ENCODE results near the gene CNOT10.

Gene CNOT10

GRCh38 chr3:32818229-32818969 is 133.4 kb downstream of the CNOT10 start:
- peak; percentile 42 for DNase-seq (ENCODE audit: low spot score)

GRCh38 chr3:32818970-32819511 is 134.1 kb downstream of the CNOT10 start:
- peak; percentile 20 for DNase-seq (ENCODE audit: low spot score)

DNA sequence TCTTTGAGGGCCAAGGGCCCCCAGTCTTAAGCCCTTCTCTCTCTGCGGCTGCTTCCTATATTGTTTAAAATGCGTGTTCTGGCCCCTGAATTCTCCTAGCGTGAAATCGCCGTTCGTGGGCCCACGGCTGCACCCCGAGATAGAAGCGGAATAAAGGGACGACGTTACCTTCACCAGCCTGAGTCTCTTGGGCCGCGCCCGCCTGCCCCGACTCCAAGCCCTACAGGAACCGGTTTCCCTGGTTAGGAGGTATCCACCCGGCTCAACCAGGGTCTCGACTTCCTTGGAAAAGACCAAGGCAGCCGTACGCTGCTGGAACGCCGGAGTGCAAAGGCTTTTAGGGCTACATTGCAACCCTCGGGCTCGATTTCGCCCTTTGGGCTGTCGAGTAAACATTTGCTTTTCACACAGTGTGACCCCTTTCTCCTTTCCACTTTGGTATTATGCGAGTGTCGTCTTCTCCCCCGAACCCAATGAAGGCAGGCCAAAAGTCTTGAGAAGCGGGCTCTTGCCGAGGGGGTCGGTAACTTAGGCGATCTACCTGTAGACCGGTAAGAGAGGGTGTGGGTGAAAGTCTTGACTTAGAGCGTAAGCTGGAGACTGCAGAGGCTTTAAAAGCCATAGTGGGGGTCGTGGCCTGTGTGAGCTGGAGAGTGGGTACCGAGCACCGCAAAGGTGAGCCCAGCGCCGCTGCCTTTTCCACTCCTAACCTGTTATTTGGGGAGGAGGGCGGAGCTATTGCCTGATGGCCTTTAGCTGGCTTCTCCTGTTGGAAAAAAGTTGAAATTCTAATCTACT is 134.8 kb downstream of the CNOT10 start:
- DNase-seq (ENCODE audit: low spot score) = no peak

GRCh38 chr3:32820430-32820829 is 135.4 kb downstream of the CNOT10 start:
- DNase-seq (ENCODE audit: low spot score) = no peak

GRCh38 chr3:32820971-32821685 is 136.1 kb downstream of the CNOT10 start:
- DNase-seq (ENCODE audit: low spot score) = peak; percentile 28

- no peak for DNase-seq (ENCODE audit: low spot score)
Observed at GRCh38 chr3:32821686-32822296, 136.8 kb downstream of the CNOT10 start.

DNA sequence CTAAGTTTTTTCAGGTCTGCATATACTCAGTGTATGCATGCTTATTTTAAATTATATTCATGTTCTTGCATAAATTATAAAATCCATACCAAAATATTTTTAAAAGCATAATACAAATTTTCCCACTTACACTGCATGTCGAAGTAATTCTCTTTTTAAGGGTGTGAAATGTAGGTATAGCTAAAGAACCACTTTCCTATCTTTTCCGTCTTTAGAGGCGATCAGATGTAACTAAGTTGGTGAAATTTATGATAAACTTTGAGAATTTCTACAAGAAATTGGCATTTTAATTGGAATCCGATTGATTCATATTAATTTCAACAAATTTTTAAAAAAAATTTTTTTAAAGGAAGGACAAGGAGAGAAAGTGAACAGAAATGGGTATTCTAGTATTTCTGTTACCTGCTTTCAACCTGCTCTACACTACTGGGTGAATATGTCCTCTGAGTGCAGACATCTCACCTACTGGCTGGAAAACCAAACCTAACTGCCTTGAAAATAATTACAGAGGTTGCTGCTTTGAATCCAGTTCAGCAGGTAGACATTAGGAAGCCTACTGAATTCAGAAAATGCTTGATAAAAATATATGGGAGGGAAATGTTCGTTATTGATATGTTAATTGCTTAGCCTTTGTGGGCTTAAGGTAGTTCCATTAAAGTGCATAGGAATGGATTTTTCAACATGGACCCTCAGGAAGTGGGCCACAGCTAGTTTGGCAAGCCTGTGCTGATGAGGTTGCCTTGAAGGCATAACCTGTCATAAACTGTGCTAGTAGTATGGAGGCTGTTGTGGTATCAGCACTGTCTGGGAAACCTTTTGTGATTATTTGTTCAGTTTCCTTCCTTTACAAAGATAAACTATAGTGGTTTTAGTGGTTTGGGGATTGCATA is 137.9 kb downstream of the CNOT10 start:
- no peak for DNase-seq (ENCODE audit: low spot score)

Measured in kidney tubule cell (primary cell).